GM19455 (cell line): ENCODE measurements around the gene PPFIA4.
A peak's percentile ranks its signal among the peaks of the same experiment; 100 is the strongest.
"Not testable (repeated sequence)": the region's sequence is repeated elsewhere in the genome, so short reads cannot be mapped to it uniquely, and the experiment has no call there.

ENCODE experiments used
- ATAC-seq: cut with Tn5 transposase; IDR thresholded peaks from one replicate; pipeline ENCODE4 v1.9.1; 2021; ENCODE audit not compliant: unreplicated experiment

PPFIA4 gene

DNA sequence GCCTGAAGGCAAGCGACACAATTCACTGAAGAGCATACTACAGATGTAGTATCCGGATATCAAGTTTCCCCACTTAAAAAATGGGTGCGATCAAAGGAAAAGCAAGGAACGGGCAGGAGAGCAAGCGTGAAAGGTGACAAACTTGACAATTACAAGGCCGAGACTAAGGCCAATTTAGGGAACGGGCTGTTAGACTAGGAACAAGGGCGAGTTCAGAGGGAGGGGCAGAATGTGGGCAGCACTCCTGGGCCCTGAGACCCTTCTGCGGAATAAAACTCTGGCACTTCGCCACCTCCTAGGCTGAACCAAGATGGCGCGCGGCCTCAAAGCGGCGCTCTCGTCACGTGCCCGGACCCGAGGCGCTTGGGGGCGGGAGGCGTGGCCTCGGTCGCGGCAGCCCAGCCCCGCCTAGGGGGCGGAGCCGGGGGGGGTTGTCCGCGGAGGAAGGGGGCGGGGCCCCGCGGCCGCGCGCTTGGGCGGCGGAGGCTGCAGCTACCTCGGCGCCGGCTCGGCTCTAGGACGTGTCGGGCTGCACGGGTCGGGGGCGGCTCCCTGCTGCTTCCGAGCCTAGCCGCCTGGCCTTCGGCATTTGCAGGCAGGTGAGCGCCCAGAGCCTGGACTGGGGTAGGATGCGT lies at the start of gene PPFIA4:
PPFIA4 (plus strand) TSS at position 461 of the 635 bp plus-strand sequence. CDS start 12,518 bp downstream, outside the sequence.
- ATAC-seq = peak; percentile 77

DNA sequence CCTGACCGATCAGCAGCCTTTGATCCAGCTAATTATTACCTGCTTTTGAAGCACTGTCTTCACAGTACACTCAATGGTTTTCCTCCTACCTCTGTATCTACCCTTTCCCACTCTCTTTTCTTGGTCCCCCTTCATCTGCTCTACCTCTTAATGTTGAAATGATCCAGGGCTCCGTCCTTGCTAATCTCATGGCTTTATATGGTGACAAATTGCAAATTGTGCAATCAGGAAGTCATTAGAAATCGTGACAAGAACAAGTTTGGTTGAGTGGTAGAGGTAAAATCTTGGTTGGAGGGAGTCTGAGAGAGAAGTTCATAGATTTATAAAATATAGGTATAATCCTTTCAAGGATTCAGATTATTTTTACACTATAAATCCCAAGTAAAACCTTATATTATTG lies 49.7 kb upstream of the PPFIA4 start:
- no peak for ATAC-seq

DNA sequence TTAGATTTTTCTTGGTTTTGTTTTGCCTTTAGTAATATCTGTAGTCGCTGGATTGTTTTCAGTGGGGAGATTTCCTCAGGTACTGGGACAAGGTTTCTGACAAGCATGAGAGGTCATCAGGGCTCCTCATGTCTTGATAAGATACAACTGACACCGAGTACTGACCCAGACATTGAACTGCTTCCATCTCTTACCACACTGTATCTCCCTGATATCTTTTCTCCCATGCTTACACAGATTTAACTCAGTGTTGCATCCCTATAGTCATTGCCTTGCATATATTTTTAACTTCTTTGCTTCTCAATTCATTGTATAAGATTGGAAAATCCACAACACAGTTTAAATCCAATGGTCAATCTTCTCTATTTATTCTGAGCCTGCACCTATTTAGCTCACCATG lies 46.8 kb upstream of the PPFIA4 start:
- no peak for ATAC-seq

DNA sequence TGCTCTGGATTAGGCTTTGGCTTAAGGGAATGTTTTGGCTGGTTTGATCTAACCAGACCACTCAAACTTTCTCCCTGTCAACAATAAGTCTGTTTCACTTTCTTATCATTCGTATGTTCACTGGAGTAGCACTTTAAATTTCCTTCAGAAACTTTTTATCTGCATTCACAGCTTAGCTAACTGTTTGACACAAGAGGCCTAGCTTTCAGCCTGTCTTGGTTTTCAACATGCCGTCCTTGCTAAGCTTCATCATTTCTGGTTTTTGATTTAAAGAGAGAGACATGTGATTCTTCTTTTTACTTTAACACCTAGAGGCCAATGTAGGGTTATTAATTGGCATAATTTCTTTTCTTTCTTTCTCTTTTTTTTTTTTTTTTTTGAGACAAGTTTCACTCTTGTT lies 44.4 kb upstream of the PPFIA4 start:
- no peak for ATAC-seq

DNA sequence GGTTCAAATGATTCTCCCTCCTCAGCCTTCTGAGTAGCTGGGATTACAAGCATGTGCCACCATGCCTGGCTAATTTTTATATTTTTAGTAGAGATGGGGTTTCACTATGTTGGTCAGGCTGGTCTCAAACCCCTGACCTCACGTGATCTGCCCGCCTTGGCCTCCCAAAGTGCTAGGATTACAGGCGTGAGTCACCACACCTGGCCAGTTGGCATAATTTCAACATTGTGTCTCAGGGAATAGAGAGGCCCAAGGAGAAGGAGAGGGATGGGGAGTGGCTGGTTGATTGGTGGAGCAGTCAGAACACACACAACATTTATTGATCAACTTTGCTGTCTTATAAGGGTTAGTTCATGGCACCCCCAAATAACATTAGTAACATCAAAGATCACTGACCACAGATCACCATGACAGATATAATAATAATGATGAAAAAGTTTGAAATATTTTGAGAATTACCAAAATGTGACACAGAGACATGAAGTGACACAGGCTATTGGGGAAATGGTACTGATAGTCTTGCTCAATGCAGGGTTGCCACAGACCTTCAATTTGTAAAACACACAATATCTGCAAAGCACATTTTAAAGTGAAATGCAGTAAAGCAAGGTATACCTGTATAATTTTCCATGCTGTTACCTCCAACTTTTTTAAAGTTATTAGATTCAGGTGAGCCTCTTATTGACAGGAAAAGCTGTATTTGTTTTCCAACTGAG lies 43.4 kb upstream of the PPFIA4 start:
- ATAC-seq = no peak

DNA sequence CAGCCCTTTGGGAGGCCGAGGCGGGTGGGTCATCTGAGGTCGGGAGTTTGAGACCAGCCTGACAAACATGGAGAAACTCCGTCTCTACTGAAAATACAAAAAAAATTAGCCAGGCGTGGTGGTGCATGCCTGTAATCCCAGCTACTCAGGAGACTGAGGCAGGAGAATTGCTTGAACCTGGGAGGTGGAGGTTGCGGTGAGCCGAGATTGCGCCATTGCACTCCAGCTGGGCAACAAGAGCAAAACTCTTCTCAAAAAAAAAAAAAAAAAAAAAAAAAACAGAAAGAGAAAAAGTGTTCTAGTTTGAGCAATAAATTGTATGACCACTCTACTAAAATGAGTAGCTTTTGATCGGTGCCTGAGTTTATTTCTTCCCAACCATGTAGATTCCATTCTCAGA lies 40.2 kb upstream of the PPFIA4 start:
- not testable (repeated sequence) for ATAC-seq

DNA sequence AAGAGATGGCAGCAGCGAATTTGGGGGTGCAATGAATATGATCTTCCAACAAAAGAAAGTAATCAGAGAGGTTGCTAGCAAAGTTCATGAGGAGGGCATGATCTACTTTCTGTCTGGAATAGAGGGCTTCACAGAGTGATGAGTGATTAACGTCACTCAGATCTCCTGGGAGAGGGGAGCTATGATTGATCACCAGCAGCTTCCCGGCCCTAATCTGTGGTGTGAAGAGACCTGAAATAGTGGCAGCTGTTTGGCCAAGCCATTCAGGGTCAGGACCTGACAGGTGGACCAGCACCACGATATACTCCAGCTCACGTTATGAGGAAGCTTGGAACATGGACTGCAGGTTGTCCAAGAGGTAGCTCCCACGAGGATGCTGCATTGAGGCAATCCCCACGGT lies 39.0 kb upstream of the PPFIA4 start:
- ATAC-seq = no peak

DNA sequence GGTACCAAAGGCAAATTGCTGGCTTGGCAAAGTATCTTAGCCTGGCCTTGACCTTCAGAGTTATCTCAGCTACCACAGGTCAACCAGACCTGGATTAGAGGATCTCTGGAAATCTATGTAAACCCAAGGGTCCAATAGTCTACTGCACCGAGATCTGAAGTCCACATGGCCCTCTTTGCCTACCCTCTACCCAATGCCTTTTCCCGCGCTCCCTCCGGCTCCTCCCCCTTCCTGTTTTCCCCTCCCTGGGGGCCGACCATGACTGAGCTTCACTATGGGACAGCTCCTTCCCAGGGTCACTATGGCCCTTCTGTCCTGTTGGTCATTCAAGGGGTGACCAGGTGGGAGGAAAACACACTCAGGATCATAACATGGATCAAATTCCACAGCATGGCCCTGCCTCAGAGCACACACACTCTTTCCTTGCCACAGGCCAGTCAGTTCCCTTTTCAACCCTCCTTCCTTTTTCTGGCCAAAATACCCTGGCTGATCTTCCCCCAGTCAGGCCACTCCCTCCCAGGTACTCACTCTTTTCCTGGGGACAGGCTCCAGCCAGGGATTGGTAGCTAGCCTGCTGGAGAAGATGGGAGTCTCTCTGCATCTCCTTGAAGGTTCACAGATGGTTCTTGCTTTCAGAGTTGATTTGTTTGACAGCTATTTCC lies 38.2 kb upstream of the PPFIA4 start:
- ATAC-seq = no peak

DNA sequence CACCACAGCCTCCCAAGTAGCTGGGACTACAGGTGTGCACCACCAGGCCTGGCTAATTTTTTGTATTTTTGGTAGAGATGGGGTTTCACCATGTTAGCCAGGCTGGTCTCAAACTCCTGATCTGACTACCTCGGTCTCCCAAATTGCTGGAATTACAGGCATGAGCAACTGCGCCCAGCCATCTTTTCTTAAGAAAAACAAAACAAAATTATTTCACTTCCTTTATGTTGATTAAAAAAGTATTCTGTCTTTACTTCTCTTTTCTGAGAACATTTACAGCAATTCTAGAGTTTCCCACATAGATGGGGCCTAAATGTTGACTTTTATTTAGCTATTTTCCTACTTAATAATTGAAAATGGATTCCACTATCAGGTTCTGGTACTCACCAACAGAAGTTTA lies 36.4 kb upstream of the PPFIA4 start:
- no peak for ATAC-seq

DNA sequence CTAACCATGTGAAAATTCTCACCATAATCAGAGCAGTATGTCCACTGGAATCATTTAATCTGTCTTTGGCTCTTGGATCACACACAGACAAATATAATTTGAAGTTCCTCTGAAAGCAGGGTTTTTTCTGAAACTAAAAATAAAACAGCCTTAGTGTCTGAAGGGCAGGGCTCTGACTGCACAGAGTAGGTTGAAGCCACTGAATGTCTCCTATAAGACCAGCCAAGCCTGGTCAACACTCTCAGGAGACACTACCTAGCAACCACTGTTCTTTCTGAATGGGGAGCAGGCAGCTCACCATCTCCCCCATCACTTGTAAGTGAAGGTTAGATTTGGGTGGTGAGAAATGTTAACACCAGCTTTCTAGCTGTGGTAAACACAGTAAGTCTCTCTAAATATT lies 35.2 kb upstream of the PPFIA4 start:
- ATAC-seq = no peak

DNA sequence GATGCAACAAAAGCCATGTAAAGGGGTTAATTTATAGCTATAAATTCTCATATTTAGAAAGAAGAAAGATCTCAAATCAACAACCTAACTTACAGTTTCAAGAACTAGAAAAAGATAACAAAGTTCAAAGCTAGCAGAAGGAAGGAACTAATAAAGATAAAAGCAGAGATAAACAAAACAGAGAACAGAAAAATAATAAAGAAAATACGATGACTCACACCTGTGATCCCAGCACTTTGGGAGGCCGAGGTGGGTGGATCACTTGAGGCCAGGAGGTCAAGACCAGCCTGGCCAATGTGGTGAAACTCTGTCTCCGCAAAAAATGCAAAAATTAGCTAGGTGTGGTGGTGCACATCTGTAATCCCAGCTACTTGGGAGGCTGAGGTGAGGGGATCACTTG lies 31.5 kb upstream of the PPFIA4 start:
- ATAC-seq = no peak

DNA sequence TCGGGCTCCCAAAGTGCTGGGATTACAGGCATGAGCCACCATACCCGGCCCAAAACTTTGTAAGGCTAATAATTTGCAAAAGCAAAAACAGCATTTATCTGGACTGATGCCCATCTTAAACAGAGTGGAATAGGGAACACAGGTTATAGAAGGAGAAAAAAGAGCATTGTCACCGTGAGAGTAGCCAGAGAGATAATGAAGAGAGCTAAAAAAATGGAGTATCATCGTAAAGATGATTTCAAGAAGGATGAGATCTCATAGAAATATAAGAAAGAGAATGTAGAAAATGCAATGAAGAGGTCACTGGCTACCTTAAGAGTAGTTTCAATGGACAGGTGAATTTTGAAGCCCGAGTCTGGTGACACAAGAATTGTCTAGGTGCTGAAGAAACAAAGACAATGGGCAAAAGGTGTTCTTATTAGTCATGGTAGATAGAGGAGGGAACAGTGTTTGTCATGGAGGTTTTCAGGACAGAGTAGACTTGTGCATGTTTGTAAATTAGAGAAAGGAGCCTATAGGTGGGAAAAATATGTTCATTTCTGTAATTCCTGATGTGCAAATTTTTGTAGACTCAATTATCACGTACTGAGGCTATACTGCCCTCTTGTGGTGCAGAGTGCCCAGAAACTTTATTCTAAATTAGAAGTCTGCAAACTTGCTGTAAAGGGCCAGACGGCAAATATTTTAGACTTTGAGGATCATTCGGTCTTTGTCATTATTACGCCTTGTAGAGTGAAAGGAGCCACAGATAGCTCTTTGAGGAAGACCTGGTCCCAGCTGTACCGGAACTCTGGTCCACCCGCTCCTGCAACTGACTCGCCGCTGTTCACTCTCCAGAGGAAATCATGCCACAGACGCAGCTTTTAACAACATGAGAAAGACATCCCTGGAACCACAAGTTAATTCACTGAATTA lies 27.2 kb upstream of the PPFIA4 start:
- ATAC-seq = no peak

DNA sequence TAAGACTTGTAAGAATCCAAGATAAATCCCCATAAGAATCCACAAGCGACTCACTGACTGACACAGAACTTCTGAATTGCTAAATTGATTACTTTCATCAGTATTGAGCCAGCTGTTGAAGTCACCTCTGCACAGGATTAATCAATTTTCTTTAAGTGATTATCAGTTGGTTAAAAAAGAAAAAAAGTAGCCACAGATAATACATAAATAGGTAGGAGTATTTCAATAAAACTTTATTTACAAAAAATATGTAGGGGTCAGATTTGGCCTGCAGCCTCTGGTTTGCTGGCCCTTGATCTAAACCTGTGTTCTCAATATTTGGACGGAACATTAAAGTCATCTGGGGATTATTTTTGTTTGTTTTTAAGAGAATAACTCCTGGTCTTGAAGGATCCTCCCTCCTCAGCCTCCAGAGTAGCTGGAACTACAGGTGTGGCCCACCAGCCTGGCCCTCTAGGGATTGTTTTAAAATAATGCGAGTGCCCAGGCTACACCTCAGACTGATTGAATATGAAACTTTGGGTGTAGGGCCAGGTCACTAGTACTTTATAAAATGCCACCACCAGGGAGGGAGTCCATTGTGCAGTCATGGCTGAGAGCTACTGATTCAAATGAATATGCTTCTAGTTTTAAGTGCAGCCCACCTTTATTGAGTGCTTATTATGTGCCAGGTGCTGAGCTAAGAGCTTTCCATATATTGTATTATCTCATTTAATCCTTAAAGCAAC lies 25.9 kb upstream of the PPFIA4 start:
- ATAC-seq = no peak

DNA sequence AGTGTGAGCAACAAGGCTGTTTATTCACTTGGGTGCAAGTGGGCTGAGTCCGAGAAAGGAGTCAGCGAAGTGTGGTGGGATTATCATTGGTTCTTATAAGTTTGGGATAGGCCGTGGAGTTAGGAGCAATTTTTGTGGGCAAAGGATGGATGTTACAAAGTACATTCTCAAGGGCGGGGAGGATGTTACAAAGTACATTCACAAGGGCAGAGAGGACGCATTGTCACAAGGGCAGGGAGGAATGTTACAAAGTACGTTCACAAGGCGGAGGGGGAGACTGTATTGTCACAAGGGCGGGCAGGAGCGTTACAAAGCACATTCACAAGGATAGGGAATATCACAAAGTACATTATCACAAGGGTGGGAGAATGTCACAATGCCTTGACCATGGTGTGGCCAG lies 24.3 kb upstream of the PPFIA4 start:
- no peak for ATAC-seq

DNA sequence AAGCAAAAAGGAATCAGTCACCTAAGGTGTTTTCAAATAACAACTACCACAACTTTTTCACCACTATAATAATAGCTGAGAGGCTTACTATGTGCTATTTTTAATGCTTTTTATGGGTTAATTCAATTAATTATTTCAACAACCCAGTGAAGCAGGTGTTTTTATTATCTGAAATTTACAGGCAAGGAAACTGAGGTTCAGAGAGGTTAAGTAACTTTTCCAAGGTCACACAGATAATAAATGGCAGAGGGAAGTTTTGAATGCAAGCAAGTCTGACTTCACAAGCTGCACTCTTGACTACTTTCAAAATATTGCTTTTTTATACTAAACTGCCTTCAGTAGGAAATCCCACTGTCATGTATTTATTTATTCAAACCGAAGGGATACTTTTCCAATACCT lies 23.3 kb upstream of the PPFIA4 start:
- ATAC-seq = no peak

DNA sequence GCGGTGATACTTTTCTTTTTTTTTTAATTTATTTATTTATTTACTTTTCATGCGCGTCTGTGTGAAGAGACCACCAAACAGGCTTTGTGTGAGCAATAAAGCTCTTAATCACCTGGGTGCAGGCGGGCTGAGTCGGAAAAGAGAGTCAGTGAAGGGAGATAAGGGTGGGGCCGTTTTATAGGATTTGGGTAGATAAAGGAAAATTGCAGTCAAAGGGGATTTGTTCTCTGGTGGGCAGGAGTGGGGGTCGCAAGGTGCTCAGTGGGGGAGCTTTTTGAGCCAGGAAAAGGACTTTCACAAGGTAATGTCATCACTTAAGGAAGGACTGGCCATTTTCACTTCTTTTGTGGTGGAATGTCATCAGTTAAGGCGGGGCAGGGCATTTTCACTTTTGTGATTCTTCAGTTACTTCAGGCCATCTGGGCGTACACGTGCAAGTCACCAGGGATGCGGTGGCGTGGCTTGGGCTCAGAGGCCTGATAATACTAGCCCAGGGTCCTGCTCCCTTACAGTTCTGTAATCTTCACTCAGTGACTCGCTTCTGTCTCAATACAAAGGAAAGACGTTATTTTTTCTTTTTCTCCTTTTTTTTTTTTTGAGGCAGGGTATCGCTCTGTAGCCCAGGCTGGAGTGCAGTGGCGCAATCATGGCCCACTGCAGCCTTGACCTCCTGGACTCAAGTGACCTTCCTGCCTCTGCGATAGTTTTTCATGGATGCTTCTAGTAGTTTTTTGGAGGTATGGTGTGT lies 20.7 kb upstream of the PPFIA4 start:
- not testable (repeated sequence) for ATAC-seq

DNA sequence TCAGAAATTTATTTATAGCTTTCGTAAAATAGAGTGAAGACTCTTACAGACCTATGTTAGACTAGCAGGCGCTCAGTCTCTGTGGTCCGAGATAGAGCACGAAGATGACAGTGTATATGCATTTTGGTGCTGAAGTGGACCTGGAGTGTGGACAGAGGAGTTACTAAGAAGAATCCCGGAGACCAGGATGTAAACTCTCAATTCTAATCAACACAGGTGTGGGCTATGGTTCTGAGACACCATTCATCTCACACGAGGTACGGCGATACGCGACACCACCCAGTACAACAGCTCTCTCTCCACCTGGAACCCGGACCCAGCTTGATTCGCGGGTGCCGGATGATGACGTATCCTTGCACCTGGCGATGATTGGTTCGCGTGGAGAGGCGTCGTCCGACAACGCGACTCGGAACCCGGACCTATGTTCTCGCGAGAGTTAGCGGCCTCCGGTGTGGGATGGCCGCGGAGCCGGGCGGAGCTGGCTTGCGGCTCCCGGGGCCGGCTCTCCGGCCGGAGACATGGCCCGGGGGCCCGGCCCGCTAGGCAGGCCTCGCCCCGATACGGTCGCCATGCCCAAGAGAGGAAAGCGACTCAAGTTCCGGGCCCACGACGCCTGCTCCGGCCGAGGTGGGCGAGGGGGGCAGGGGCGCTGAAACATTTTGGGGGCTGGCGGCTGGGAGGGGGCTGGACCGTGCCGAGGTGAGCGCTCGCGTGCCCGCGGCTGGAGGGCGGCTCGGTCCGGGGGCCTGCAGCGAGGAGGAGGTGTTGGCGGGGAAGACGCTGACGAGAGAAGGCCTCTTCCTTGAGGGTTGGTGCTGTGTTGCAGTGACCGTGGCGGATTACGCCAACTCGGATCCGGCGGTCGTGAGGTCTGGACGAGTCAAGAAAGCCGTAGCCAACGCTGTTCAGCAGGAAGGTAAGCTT lies 19.1 kb upstream of the PPFIA4 start, which contains the start of gene TMEM183A:
TMEM183A (plus strand) TSS at position 427 of the 924 bp plus-strand sequence; CDS start at position 519, 92 bp downstream.
- ATAC-seq = peak; percentile 86

DNA sequence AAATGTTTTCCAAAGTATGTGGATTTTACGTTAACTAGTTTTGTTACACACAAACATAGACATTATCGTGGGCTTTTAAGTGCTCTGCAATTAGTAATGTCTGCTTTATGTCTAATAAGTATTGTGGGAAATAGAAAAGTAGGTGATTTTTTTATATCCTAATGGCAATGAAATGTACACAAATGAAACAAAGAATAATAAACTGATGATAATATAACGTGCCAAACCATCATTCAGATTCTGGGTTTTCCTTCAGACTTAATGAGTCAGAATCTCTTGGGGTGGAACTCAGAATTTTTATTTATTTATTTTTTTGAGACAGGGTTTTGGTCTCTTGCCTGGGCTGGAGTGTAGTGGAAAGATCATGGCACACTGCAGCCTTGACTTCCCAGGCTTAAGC lies 17.1 kb upstream of the PPFIA4 start:
- no peak for ATAC-seq

DNA sequence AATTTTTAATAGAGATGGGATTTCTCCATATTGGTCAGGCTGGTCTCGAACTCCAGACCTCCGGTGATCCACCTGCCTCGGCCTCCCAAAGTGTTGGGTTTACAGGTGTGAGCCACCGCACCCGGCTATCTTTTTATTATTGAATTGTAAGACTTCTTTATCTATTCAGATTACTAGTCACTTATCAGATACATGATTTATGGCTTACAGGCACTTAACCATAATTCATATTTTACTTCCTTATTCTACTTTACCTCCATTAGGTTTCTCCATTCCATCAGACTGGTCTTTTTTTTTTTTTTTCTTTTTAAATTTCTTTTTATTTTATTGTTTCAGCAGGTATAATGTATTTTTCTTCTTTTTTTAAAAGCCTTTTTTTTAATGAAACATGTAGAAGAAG lies 14.7 kb upstream of the PPFIA4 start:
- ATAC-seq = no peak
